Cerebellar nuclear complex (tissue), 1 donor: ENCODE measurements around the gene CNTNAP2.
"Not testable (repeated sequence)": the region's sequence is repeated elsewhere in the genome, so short reads cannot be mapped to it uniquely, and the experiment has no call there.

Source experiments
- DNase-seq, 2 experiments: peaks; one replicate each; lab custom pipeline; 2025; lab: John Stamatoyannopoulos, UW

Gene CNTNAP2

DNA sequence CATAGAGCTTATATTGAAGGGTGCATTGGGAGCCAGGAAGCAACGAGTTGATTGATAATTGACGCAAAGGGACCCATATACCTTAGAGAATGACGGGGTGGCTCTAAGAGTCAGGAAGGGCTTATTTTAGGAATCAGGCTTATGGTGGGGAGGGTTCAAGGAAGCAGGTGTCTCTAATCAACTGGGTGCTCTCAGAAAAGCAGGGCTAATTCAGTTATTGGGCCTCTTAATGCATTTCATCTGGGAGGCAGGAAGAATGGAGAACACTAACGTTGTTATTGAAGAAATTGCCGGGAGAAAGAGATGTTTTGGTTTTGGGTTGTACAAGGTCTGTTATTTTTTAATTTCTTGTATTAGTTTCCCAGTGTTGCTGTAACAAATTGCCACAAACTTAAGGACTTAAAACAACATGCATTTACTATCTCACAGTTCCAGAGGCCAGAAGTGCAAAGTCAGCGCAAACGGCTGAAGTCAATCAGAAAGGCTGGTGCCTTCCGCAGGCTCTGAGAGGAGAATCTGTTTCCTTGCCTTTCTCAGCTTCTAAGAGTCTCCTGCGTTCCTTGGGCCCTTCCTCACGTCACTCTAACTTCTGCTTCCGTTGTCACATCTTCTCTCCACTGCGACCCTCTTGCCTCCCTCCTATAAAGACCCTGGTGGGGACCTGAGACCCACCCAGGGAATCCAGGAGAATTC, 2145.5 kb downstream of the CNTNAP2 start:
- no peak for DNase-seq

DNA sequence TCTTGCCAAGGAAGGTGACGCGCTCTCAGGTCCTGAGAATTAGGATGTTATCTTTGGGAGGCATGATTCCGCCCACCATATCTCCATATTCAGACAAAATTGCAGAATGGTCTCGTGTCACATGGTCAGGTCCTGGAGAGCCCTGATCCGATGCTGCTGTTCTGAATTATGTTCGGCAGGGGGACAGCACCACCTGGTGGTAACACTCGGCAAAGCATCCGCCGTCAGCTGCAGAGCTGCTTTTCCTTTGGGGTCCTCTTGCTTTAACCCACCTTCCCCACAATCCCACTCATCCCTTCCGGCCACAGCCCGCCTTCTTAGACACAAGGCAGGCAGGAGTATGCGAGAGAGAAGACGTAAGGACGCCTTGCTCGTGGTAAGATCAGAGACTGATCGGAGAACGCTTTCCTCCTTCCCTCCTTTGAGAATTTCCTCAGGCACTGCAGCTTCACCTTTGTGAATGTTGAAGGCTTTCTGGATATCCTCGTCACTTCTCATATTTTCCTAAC, 2146.2 kb downstream of the CNTNAP2 start:
- peak in 1 of 2 experiments; percentile 13 for DNase-seq

DNA sequence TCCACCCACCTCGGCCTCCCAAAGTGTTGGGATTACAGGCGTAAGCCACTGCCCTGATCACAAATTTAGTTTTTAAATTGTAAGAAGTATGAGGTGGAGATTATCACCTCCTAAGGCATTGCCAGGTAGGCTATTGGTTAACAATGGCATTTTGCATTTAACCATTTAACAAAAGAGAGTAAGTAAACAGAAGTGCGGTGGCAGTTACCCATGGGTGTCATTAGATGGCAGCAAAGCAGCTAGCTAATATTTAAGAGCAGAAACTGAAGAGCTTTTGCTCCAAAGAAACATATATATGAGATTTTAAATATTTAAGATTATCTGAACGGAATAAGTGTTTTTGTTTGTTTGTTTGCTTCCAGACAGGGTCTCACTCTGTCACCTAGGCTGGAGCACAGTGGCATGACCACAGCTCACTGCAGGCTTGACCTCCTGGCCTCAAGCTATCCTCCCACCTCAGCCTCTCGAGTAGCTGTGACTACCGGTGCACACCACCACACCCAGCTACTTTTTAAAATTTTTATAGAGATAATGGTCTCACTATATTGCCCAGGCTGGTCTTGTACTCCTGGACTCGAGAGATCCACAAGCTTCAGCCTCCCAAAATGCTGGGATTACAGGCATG, 2148.4 kb downstream of the CNTNAP2 start:
- no peak for DNase-seq

DNA sequence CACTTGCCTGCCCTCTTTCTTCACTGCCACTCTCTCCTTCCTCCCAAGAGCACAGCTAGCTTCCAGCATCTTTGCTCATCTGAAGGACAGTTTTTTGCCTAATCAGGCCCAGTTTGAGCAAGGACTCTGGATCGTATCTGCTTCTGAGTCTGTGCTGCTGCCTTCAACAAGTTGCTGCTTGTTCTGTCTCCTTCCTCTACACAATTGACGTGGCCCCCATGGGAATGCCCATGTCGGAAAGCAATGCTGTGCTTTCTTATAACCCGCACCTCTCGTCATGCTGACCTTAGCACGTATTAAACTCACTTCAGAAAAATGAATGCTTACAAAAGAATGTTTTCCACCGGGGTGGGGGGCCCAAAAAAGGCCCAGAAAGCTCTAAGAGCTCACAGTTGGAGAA, 2149.3 kb downstream of the CNTNAP2 start:
- DNase-seq = no peak

DNA sequence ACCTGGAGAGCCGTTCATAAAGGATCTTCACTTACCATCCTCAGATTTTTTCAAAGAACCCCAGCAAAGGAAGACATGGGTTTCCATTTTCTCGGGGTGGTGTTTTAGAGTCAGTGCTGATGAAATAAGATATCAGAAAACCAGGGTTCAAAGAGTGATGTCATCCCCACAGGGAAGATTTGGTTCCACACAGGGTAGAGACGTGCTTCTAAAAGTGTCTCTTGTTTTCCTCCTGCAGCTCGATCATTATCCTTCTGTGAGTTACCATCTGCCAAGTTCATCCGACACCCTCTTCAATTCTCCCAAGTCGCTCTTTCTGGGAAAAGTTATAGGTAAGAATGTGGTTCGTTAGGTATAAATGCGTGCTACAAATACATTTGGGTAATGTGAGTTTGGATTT, 2150.2 kb downstream of the CNTNAP2 start:
- no peak for DNase-seq

DNA sequence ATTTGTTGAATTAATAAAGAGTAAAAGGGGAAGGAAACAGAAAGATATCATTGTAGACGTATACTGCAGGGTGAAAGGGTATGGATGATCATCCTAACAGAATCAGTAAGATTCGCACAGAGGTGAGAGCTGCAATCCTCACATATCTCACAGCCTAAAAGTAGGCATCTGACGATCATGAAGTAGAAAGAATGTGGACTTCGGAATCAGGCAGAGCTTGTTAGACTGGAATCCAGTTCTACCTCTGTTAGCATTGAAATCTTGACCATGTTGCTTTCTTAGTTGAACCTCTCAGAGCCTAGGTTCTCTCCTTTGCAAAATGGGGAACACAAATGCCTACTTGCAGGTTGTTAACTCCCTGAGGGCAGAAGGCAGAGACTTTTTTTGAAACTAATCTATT, 2154.0 kb downstream of the CNTNAP2 start:
- no peak for DNase-seq

GRCh38 chr7:148274118-148274517, 2157.5 kb downstream of the CNTNAP2 start:
- DNase-seq = no peak

DNA sequence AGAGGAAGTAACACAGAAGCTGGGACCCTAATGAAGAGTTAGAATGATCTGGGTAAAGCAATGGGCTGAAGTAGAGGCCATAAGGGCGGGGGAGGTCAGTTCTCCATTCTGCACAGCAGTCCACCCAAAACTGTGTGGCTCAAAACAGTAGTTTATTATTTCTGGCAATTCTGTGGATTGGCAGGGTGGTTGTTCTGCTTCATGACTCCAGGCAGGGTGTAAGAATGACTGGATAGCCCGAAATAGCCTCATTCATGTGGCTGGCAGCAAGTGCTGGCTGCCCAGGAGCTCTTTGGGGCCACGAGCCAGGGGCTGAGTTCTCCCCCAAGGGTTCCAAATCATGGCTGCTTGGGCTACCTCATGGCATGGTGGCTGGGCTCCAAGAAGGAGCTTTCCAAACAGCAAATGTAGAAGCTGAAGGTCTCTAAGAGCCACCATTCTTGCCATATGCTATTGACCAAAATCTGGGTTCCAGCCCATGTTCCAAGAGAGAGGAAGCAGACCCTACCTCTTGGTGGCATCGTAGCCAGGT, 2158.8 kb downstream of the CNTNAP2 start:
- DNase-seq = no peak

GRCh38 chr7:148276314-148277041, 2159.9 kb downstream of the CNTNAP2 start:
- no peak for DNase-seq

DNA sequence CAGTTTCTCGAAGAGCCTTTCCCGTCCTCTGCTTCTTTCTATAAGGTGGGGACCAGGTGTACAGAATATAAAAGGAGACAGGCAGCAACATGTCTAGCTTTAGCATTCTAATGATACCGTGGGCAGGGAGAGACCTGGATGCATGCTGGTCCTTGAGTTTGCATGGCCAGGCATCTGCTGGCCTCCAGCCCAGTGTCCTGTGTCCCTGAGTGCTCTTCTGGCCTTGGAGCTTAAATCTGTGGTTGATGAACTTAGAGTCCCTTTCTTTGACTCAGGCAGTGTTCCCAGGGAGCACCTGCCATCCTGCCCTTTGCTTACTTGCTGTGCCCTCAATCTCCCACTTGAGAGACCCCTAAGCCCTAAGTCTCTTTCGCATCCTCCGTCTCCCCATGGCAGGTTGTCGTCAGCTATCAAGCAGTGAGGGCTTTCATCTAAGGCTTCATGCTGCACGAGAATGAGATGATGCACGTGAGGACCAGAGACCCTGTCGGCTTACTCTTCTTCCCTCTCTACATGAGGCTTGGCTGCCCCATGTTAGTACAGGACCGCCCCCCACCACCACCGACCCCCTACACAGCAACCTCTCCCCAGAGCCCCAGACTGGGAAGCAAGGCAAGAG, 2160.6 kb downstream of the CNTNAP2 start:
- no peak for DNase-seq

DNA sequence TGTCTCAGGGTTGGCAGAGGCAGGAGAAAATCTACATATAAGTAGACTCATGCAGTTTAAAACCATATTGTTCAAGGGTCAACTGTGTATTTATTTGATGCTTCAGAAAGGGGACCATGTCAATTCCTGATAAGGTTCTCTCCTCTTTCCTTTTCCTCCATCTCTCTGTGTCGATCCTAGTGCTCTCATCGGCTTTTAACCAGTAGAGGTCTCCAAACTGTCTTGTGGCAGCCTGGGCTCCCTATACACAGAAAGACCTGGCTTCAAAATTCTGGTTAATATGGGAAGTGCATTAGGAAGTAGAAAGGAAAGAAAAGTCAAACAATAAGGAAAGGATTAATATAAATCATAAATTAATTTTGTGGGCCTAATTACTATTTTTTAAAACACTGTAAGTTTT, 2169.5 kb downstream of the CNTNAP2 start:
- no peak for DNase-seq

DNA sequence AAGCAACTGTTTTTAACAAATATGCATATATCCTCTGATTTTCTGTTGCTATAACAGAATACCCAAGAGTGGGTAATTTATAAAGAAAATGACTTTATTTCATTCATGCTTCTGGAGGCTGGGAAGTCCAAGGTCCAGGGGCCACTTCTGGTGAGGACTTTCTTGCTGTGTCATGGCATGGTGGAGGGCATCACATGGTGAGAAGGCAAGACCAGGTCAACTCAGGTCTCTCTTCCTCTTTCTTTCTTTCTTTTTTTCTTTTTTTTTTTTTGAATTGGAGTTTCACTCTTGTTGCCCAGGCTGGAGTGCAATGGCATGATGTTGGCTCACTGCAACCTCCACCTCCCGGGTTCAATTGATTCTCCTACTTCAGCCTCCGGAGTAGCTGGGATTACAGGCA, 2170.9 kb downstream of the CNTNAP2 start:
- no peak for DNase-seq

DNA sequence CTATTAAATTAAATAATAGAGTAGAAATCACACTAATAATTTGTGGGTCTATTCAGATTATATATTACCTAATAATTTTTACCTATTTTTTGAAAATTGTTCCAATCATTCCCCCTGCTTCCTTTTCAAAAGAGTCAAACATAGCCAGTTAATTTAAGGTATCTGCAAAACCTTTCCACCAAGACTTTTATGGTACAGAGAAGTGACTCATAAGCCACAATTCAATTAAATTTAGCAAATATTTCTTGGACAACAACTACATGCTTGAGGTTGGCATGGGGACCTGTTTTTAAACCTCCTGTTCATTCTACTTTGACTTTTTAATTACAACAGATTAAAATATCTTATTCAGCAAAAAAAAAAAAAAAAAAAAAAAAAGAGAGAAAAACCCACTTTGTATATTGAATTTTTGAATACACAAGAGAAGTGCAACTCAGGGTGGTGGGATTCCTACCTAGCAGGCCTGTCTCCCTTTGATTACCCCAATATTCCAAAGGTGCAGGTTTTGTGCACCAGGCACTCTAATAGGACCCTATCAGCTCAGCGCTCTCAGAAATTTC, 2172.1 kb downstream of the CNTNAP2 start:
- no peak for DNase-seq

DNA sequence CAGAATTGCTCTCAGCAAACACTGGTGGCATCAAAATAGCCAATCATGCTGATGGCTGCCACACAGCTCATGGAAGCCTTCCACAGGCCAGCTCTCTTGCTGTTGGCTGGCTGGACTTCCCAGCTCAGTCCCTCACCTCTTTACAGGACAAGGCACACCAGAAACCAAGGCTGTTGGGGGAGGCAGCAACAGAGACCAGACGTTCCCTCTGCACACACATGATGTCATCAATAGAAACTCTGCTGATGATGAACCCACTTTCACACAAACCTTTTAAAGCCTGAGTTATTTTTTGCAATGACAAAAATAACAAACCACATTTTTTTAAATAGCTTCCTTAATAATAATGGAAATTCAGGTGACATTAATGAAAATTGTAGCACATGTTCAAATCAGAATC, 2173.0 kb downstream of the CNTNAP2 start:
- DNase-seq = no peak

GRCh38 chr7:148290538-148290937, 2173.9 kb downstream of the CNTNAP2 start:
- DNase-seq = no peak

GRCh38 chr7:148291799-148292198, 2175.2 kb downstream of the CNTNAP2 start:
- DNase-seq = no peak

DNA sequence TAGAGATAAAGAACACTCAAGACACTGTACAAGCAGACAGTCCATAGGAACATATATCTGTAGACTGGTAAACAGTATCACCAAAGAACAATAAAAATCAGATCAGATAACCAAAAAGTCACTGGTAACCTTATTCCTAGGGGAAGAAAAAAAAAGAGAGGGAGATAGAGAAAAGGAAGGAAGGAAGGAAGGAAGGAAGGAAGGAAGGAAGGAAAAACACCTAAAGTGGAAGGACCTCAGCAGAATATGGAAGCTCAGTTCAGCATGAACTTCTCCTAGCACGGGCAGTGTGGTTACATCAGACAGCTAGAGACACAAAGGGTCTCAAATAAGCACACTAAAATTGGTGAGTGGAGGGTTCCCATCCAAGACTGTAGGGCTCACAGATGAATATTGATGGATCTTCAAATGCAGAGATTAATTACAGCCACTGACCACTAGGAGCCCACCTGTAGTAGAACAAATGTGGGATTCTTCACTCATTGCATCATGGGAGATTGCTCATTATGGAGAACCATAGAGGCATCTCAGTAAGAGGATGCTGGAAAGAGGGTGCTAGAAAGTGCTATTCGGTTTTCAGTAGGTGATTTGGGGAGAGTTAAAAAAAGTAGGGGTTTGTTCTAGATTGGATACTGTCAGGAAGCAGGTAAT, 2180.5 kb downstream of the CNTNAP2 start:
- DNase-seq = no peak

DNA sequence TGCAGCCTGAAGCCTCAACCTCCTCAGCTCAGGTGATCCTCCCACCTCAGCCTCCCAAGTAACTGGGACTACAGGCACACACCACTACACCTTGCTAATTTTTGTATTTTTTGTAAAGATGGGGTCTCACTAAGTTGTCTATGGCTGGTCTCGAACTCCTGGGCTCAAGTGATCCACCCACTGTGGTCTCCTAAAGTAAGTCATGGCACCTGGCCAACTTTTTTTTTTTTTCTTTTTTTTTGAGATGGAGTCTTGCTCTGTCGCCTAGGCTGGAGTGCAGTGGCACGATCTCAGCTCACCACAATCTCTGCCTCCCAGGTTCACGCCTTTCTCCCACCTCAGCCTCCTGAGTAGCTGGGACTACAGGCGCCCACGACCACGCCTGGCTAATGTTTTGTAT, 2182.2 kb downstream of the CNTNAP2 start:
- DNase-seq = not testable (repeated sequence)

GRCh38 chr7:148299350-148300276, 2183.0 kb downstream of the CNTNAP2 start:
- no peak for DNase-seq

- DNase-seq = not testable (repeated sequence)
These were observed 2185.8 kb downstream of the CNTNAP2 start for GRCh38 chr7:148302436-148302835.
